Activated CD8-positive, alpha-beta T cell treated with anti-CD3 and anti-CD28 coated beads, Interleukin-2, amount 10 ng/mL, durations not matched to agents 7 days and 5 days (primary cell): ENCODE measurements around the gene ST6GALNAC3. TPM values are rescaled to one million over a fixed set of nuclear protein-coding genes. Genes with fewer than 3 reads are reported as not detected.
"Not testable (repeated sequence)": the region's sequence is repeated elsewhere in the genome, so short reads cannot be mapped to it uniquely, and the experiment has no call there.

Source experiments
- ATAC-seq: fragments of 150-1000 bp; cut with Tn5 transposase; one replicate; pipeline ENCODE4 v1.10.0; 2021; ENCODE audit warnings: moderate library complexity
- CTCF ChIA-PET: fragments of 350-600 bp; sonication (Branson Sonifier 250); formaldehyde crosslinking; loops from one replicate; lab custom pipeline; 2021; ENCODE audit warnings: antibody characterized with exemption; lab: Charles Lee
- POLR2A ChIA-PET: fragments of 350-600 bp; sonication (Branson Sonifier 250); formaldehyde crosslinking; loops from one replicate; lab custom pipeline; 2021; ENCODE audit warnings: antibody characterized with exemption; lab: Charles Lee
- DNase-seq: peaks from one replicate; pipeline ENCODE4 v3.0.0-alpha.2; 2020
- H3K27ac Mint-ChIP-seq: one replicate; pipeline ENCODE4 v1.8.0; 2021; ENCODE audit warnings: mild to moderate bottlenecking, mixed read lengths
- H3K27me3 Mint-ChIP-seq: one replicate; pipeline ENCODE4 v1.8.0; 2021; ENCODE audit warnings: low read depth, mixed read lengths
- H3K36me3 Mint-ChIP-seq: one replicate; pipeline ENCODE4 v1.8.0; 2021; ENCODE audit warnings: low read depth, mixed read lengths
- H3K4me1 Mint-ChIP-seq: one replicate; pipeline ENCODE4 v1.8.0; 2021; ENCODE audit warnings: low read depth, mixed read lengths
- H3K4me3 Mint-ChIP-seq: one replicate; pipeline ENCODE4 v1.8.0; 2021; ENCODE audit warnings: mild to moderate bottlenecking, mixed read lengths
- H3K9me3 Mint-ChIP-seq: one replicate; pipeline ENCODE4 v1.8.0; 2022; ENCODE audit warnings: mixed read lengths; ENCODE audit not compliant: insufficient read depth
- total RNA-seq, 2 experiments: library from RNA; stranded (reverse); gene quantifications; one replicate each; pipeline ENCODE4 v1.2.3, GENCODE V29; 2021

Gene ST6GALNAC3
- total RNA-seq, 2 experiments from 2014 or later, result 0.50 TPM; not detected in 1

- no peak for ATAC-seq
- ChIA-PET POLR2A (no interaction called here), CTCF (no interaction called here)
- Mint-ChIP-seq H3K27me3 (no peaks in the 10 kb centered on the region), H3K4me3 (no peak overlapping the region), H3K27ac (no peak overlapping the region), H3K9me3 (no peaks in the 10 kb centered on the region), H3K36me3 (no peaks in the 10 kb centered on the region), H3K4me1 (no peaks in the 10 kb centered on the region)
- DNase-seq, result no peak
These were observed 262.4 kb downstream of the ST6GALNAC3 start for GRCh38 chr1:76336931-76337371.

- no peak for DNase-seq
- H3K4me1 Mint-ChIP-seq, result no peaks in the 10 kb centered on the region
- CTCF ChIA-PET, result no interaction called here
- POLR2A ChIA-PET, result no interaction called here
- H3K9me3 Mint-ChIP-seq, result no peaks in the 10 kb centered on the region
- ATAC-seq, result no peak
- H3K36me3 Mint-ChIP-seq, result no peaks in the 10 kb centered on the region
- no peak overlapping the region for H3K4me3 Mint-ChIP-seq
- H3K27ac Mint-ChIP-seq, result no peak overlapping the region
- H3K27me3 Mint-ChIP-seq, result no peaks in the 10 kb centered on the region
These were observed 263.1 kb downstream of the ST6GALNAC3 start for GRCh38 chr1:76337542-76338219.

GRCh38 chr1:76340056-76340455 is 265.5 kb downstream of the ST6GALNAC3 start:
- Mint-ChIP-seq H3K4me3 (no peak overlapping the region), H3K9me3 (no peaks in the 10 kb centered on the region), H3K27me3 (no peaks in the 10 kb centered on the region), H3K27ac (no peak overlapping the region), H3K4me1 (no peaks in the 10 kb centered on the region), H3K36me3 (no peaks in the 10 kb centered on the region)
- ChIA-PET POLR2A (no interaction called here), CTCF (interaction anchor here (1.1 to 1.4 kb wide), 2 partner anchors 9 kb away, joined by 3 to 4 read pairs; no protein-coding TSS in a partner anchor)
- DNase-seq (no peak), ATAC-seq (no peak)

- H3K36me3 Mint-ChIP-seq, DNase-seq, H3K4me3 Mint-ChIP-seq, H3K27ac Mint-ChIP-seq, H3K27me3 Mint-ChIP-seq, H3K9me3 Mint-ChIP-seq, ATAC-seq, H3K4me1 Mint-ChIP-seq, POLR2A ChIA-PET, CTCF ChIA-PET: not testable (repeated sequence)
These were observed 267.3 kb downstream of the ST6GALNAC3 start for GRCh38 chr1:76341816-76342215.

- Mint-ChIP-seq H3K4me3 (no peak overlapping the region), H3K36me3 (no peaks in the 10 kb centered on the region), H3K27ac (no peak overlapping the region), H3K9me3 (no peaks in the 10 kb centered on the region), H3K27me3 (no peaks in the 10 kb centered on the region), H3K4me1 (no peaks in the 10 kb centered on the region)
- DNase-seq (no peak), ATAC-seq (no peak)
- ChIA-PET POLR2A (no interaction called here), CTCF (no interaction called here)
These were observed 268.8 kb downstream of the ST6GALNAC3 start for GRCh38 chr1:76343356-76343755.

- Mint-ChIP-seq H3K36me3 (no peaks in the 10 kb centered on the region), H3K27ac (no peak overlapping the region), H3K4me3 (no peak overlapping the region), H3K27me3 (no peaks in the 10 kb centered on the region), H3K9me3 (no peaks in the 10 kb centered on the region), H3K4me1 (no peaks in the 10 kb centered on the region)
- ATAC-seq (no peak), DNase-seq (no peak)
- ChIA-PET POLR2A (no interaction called here), CTCF (no interaction called here)
These were observed 277.1 kb downstream of the ST6GALNAC3 start for GRCh38 chr1:76351655-76352054.

- DNase-seq, result no peak
- Mint-ChIP-seq H3K36me3 (no peaks in the 10 kb centered on the region), H3K4me3 (no peak overlapping the region), H3K4me1 (no peaks in the 10 kb centered on the region), H3K27ac (no peak overlapping the region), H3K9me3 (no peaks in the 10 kb centered on the region), H3K27me3 (no peaks in the 10 kb centered on the region)
- POLR2A ChIA-PET, result no interaction called here
- no peak for ATAC-seq
- CTCF ChIA-PET, result no interaction called here
These were observed 278.3 kb downstream of the ST6GALNAC3 start for GRCh38 chr1:76352741-76353435.

- DNase-seq (no peak), ATAC-seq (no peak)
- H3K27me3 Mint-ChIP-seq, result no peaks in the 10 kb centered on the region
- CTCF ChIA-PET, result interaction anchor here (1.7 kb wide), 1 partner anchor 200 kb away, joined by 3 read pairs; no protein-coding TSS in a partner anchor
- no peak overlapping the region for H3K27ac Mint-ChIP-seq
- no peaks in the 10 kb centered on the region for H3K4me1 Mint-ChIP-seq
- no peak overlapping the region for H3K4me3 Mint-ChIP-seq
- H3K36me3 Mint-ChIP-seq, result no peaks in the 10 kb centered on the region
- POLR2A ChIA-PET, result no interaction called here
- no peaks in the 10 kb centered on the region for H3K9me3 Mint-ChIP-seq
These were observed 279.7 kb downstream of the ST6GALNAC3 start for GRCh38 chr1:76354236-76354635.

- Mint-ChIP-seq H3K27me3 (no peaks in the 10 kb centered on the region), H3K4me1 (no peaks in the 10 kb centered on the region), H3K4me3 (no peak overlapping the region), H3K9me3 (no peaks in the 10 kb centered on the region), H3K36me3 (no peaks in the 10 kb centered on the region), H3K27ac (no peak overlapping the region)
- ATAC-seq (no peak), DNase-seq (no peak)
- ChIA-PET POLR2A (no interaction called here), CTCF (no interaction called here)
These were observed 292.2 kb downstream of the ST6GALNAC3 start for GRCh38 chr1:76366726-76367125.

GRCh38 chr1:76371941-76372340 is 297.4 kb downstream of the ST6GALNAC3 start:
- no peaks in the 10 kb centered on the region for H3K27me3 Mint-ChIP-seq
- no peak overlapping the region for H3K27ac Mint-ChIP-seq
- H3K9me3 Mint-ChIP-seq, result no peaks in the 10 kb centered on the region
- H3K4me3 Mint-ChIP-seq, result no peak overlapping the region
- no peaks in the 10 kb centered on the region for H3K36me3 Mint-ChIP-seq
- POLR2A ChIA-PET, result no interaction called here
- CTCF ChIA-PET, result no interaction called here
- DNase-seq (no peak), ATAC-seq (no peak)
- H3K4me1 Mint-ChIP-seq, result no peaks in the 10 kb centered on the region

GRCh38 chr1:76374086-76374485 is 299.5 kb downstream of the ST6GALNAC3 start:
- CTCF ChIA-PET, result interaction anchor here (1.3 to 2.0 kb wide), 2 partner anchors 43 to 220 kb away, joined by 3 to 5 read pairs; no protein-coding TSS in a partner anchor
- ATAC-seq (no peak), DNase-seq (no peak)
- Mint-ChIP-seq H3K4me1 (no peaks in the 10 kb centered on the region), H3K4me3 (no peak overlapping the region), H3K36me3 (no peaks in the 10 kb centered on the region), H3K9me3 (no peaks in the 10 kb centered on the region), H3K27ac (no peak overlapping the region), H3K27me3 (no peaks in the 10 kb centered on the region)
- POLR2A ChIA-PET, result no interaction called here

GRCh38 chr1:76377247-76377646 is 302.7 kb downstream of the ST6GALNAC3 start:
- Mint-ChIP-seq H3K4me3 (no peak overlapping the region), H3K27ac (no peak overlapping the region), H3K27me3 (no peaks in the 10 kb centered on the region), H3K36me3 (no peaks in the 10 kb centered on the region), H3K4me1 (no peaks in the 10 kb centered on the region), H3K9me3 (no peaks in the 10 kb centered on the region)
- ATAC-seq (no peak), DNase-seq (no peak)
- ChIA-PET CTCF (no interaction called here), POLR2A (no interaction called here)
